Mesenchymal stem cell (in vitro differentiated cells and primary cell): ENCODE results near the gene NDUFAF3.

ENCODE experiments used
- DNase-seq: peaks from one replicate; pipeline ENCODE4 v3.0.0-alpha.2; 2013
- H2AFZ ChIP-seq: one replicate; pipeline ENCODE4 v1.6.1; 2013; ENCODE audit warnings: low read depth, mild to moderate bottlenecking, control low read depth, inconsistent platforms, low read length, moderate library complexity
- H2AK5ac ChIP-seq: 2 replicates; pipeline ENCODE4 v1.6.1; 2013; ENCODE audit warnings: low read length, moderate library complexity, mild to moderate bottlenecking, inconsistent platforms; ENCODE audit not compliant: severe bottlenecking
- H2BK120ac ChIP-seq: one replicate; pipeline ENCODE4 v1.6.1; 2013; ENCODE audit warnings: low read depth, mild to moderate bottlenecking, inconsistent platforms, low read length, moderate library complexity
- H2BK12ac ChIP-seq, 2 experiments: one replicate each; pipeline ENCODE4 v1.6.1; 2013; ENCODE audit warnings: inconsistent platforms in 2 of 2, low read length in 2 of 2, mild to moderate bottlenecking in 2 of 2, moderate library complexity in 2 of 2, control low read depth in 1 of 2
- H2BK15ac ChIP-seq: one replicate; pipeline ENCODE4 v1.6.1; 2013; ENCODE audit warnings: mild to moderate bottlenecking, low read depth, inconsistent platforms; ENCODE audit not compliant: poor library complexity, severe bottlenecking
- H2BK5ac ChIP-seq: 2 replicates; pipeline ENCODE4 v1.6.1; 2013; ENCODE audit warnings: low read depth, mild to moderate bottlenecking, low read length, control low read depth, inconsistent platforms; ENCODE audit not compliant: poor library complexity, severe bottlenecking
- H3K14ac ChIP-seq, 2 experiments: one replicate each; pipeline ENCODE4 v1.6.1; 2013; ENCODE audit warnings: inconsistent platforms in 2 of 2, low read length in 2 of 2, control low read depth in 1 of 2, mild to moderate bottlenecking in 1 of 2, moderate library complexity in 1 of 2
- H3K18ac ChIP-seq, 2 experiments: one replicate each; pipeline ENCODE4 v1.6.1; 2013; ENCODE audit warnings: inconsistent platforms in 2 of 2, low read length in 2 of 2, control low read depth in 1 of 2, low read depth in 1 of 2, mild to moderate bottlenecking in 1 of 2
- H3K23ac ChIP-seq, 2 experiments: one replicate each; pipeline ENCODE4 v1.6.1; 2013; ENCODE audit warnings: inconsistent platforms in 2 of 2, low read length in 2 of 2, mild to moderate bottlenecking in 2 of 2, moderate library complexity in 2 of 2, control low read depth in 1 of 2
- H3K27ac ChIP-seq: 2 replicates; pipeline ENCODE4 v1.5.1; 2013; ENCODE audit warnings: mild to moderate bottlenecking, moderate library complexity, low read length, control low read depth, inconsistent platforms; ENCODE audit not compliant: poor library complexity, severe bottlenecking
- H3K27me3 ChIP-seq, 2 experiments: 2 replicates each; pipeline versions ENCODE4 v1.6.1 to v1.7.0; 2013; ENCODE audit warnings: low read length in 2 of 2, mild to moderate bottlenecking in 2 of 2, moderate library complexity in 2 of 2, control low read depth in 1 of 2, inconsistent platforms in 1 of 2; ENCODE audit not compliant: control insufficient read depth in 1 of 2, insufficient read depth in 1 of 2
- H3K36me3 ChIP-seq, 2 experiments: 2 replicates each; pipeline versions ENCODE4 v1.6.1 to v1.7.0; 2013; ENCODE audit warnings: low read length in 2 of 2, control low read depth in 1 of 2, inconsistent platforms in 1 of 2, low read depth in 1 of 2, mild to moderate bottlenecking in 1 of 2; ENCODE audit not compliant: insufficient read depth in 2 of 2, control insufficient read depth in 1 of 2
- H3K4ac ChIP-seq, 2 experiments: one replicate each; pipeline ENCODE4 v1.6.1; 2013; ENCODE audit warnings: inconsistent platforms in 2 of 2, low read length in 2 of 2, mild to moderate bottlenecking in 2 of 2, moderate library complexity in 2 of 2, control low read depth in 1 of 2, low read depth in 1 of 2
- H3K4me1 ChIP-seq: 2 replicates; pipeline ENCODE4 v1.6.1; 2013; ENCODE audit warnings: low read depth, low read length, control low read depth; ENCODE audit not compliant: control insufficient read depth, insufficient read depth
- H3K4me2 ChIP-seq: 2 replicates; pipeline ENCODE4 v1.6.1; 2013; ENCODE audit warnings: low read length, mild to moderate bottlenecking, inconsistent platforms; ENCODE audit not compliant: poor library complexity, severe bottlenecking
- H3K4me3 ChIP-seq, 2 experiments: 2 replicates each; pipeline versions ENCODE4 v1.5.1 to v1.7.0; 2013; ENCODE audit warnings: low read length in 2 of 2, mild to moderate bottlenecking in 2 of 2, control low read depth in 1 of 2, low read depth in 1 of 2; ENCODE audit not compliant: insufficient read depth in 1 of 2
- H3K79me1 ChIP-seq: replicated peaks from 2 replicates; pipeline ENCODE4 v1.6.1; 2013; ENCODE audit warnings: mild to moderate bottlenecking, control low read depth, low read length, inconsistent platforms; ENCODE audit not compliant: poor library complexity, severe bottlenecking
- H3K9ac ChIP-seq: 2 replicates; pipeline ENCODE4 v1.7.0; 2013; ENCODE audit warnings: mild to moderate bottlenecking, low read length, moderate library complexity
- H3K9me3 ChIP-seq: 2 replicates; pipeline ENCODE4 v1.7.0; 2013; ENCODE audit warnings: mild to moderate bottlenecking, low read length; ENCODE audit not compliant: control insufficient read depth
- H4K8ac ChIP-seq: one replicate; pipeline ENCODE4 v1.6.1; 2013; ENCODE audit warnings: inconsistent platforms, mild to moderate bottlenecking, low read length, moderate library complexity
- H4K91ac ChIP-seq: one replicate; pipeline ENCODE4 v1.6.1; 2013; ENCODE audit warnings: mild to moderate bottlenecking, low read length, inconsistent platforms
- WGBS: methylation state at CpG from one replicate; pipeline ENCODE4 v1.1.7; 2013; ENCODE audit warnings: mixed read lengths; 5-methylcytosine and 5-hydroxymethylcytosine counted together

NDUFAF3 gene

DNA sequence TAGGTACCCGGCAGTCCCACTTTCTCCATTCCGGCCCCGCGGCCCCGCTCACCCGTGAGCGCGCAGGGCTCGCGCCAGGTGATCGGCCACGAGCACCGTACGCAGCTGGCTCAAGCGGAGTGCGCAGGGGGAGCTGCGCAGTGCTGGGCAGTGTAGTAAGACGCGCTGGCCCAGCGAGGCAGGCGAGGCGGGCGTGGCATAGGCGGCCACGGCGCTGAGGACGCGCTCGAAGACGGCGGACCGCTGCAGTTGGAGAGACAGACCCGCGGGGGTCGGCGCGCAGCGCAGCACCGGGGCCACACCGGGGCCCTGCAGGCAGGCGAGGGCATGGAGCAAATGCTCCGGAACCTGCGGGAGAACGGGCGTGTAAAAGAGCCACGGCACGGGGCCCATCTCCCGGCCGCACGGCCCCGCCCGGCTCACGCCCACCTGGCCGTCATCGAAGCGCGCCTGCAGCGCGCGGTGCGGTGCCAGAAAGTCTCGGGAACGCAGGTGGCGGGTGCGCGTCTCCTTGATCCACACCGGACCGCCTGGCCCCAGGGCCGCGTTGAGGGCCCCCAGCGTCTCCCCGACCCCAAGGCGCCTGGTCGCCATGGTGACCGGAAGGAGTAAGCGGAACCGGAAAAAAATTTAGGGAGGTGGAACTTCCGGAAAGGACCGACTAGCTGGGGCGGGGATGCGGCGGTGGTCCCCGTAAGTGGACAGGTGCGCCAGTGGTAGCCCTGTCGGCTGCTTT, 3.8 kb upstream of the NDUFAF3 start, which contains the start of gene DALRD3:
Gene DALRD3, minus strand, starts transcription at position 610 of the 736 bp plus-strand sequence. Its CDS starts 16 bp downstream, at position 594.
- Histone ChIP-seq H4K91ac (peak within 1 kb of the TSS; percentile 56), H3K4me1 (peaks cover 41% of the 10 kb centered on the region), H3K79me1 (peaks cover 16% of the 10 kb centered on the region), H3K4me3 (peak within 1 kb of the TSS; percentile 81 to 94), H3K9ac (peak within 1 kb of the TSS; percentile 93), H2BK120ac (no peak within 1 kb of the TSS), H3K23ac (peak within 1 kb of the TSS; percentile 5 to 62), H3K14ac (peak within 1 kb of the TSS in 1 of 2 experiments; percentile 29), H3K18ac (peak within 1 kb of the TSS; percentile 74 to 80), H2BK5ac (no peak within 1 kb of the TSS), H2BK15ac (no peak within 1 kb of the TSS), H3K27me3 (no peaks in the 10 kb centered on the region), H2BK12ac (peak within 1 kb of the TSS in 1 of 2 experiments; percentile 22), H3K4me2 (peak within 1 kb of the TSS; percentile 62), H3K4ac (peak within 1 kb of the TSS; percentile 54 to 87), H3K27ac (peak within 1 kb of the TSS; percentile 11), H4K8ac (peak within 1 kb of the TSS; percentile 66), H3K9me3 (no peaks in the 10 kb centered on the region), H2AK5ac (peak within 1 kb of the TSS; percentile 1), H2AFZ (peak within 1 kb of the TSS; percentile 54), H3K36me3 (peaks cover 45% of the 10 kb centered on the region in 2 experiments)
- WGBS: under 1% methylated on average over 74 of the region's 85 CpGs
- DNase-seq: peak; percentile 74

GRCh38 chr3:49018707-49019006, 3.3 kb upstream of the NDUFAF3 start:
- no peak overlapping the region for H2BK120ac ChIP-seq
- H3K36me3 ChIP-seq: peaks cover 44 to 45% of the 10 kb centered on the region in 2 experiments
- no peak overlapping the region for H3K14ac ChIP-seq
- H2BK12ac ChIP-seq: no peak overlapping the region
- no peak overlapping the region for H3K23ac ChIP-seq
- peaks cover 39% of the 10 kb centered on the region for H3K4me1 ChIP-seq
- H3K79me1 ChIP-seq: peaks cover 16% of the 10 kb centered on the region
- H2AK5ac ChIP-seq: no peak overlapping the region
- H4K8ac ChIP-seq: peak overlapping the region; percentile 66
- 11% methylated on average over 18 of the region's 18 CpGs for WGBS
- H3K9me3 ChIP-seq: no peaks in the 10 kb centered on the region
- H3K4ac ChIP-seq: no peak overlapping the region
- H3K4me3 ChIP-seq: peak overlapping the region; percentile 81 to 94
- H2BK15ac ChIP-seq: no peak overlapping the region
- H3K27ac ChIP-seq: peak overlapping the region; percentile 11
- H3K18ac ChIP-seq: peak overlapping the region in 1 of 2 experiments; percentile 43
- no peak overlapping the region for H2AFZ ChIP-seq
- no peak for DNase-seq
- H2BK5ac ChIP-seq: no peak overlapping the region
- peak overlapping the region; percentile 93 for H3K9ac ChIP-seq
- H4K91ac ChIP-seq: no peak overlapping the region
- H3K4me2 ChIP-seq: peak overlapping the region; percentile 62
- no peaks in the 10 kb centered on the region for H3K27me3 ChIP-seq

DNA sequence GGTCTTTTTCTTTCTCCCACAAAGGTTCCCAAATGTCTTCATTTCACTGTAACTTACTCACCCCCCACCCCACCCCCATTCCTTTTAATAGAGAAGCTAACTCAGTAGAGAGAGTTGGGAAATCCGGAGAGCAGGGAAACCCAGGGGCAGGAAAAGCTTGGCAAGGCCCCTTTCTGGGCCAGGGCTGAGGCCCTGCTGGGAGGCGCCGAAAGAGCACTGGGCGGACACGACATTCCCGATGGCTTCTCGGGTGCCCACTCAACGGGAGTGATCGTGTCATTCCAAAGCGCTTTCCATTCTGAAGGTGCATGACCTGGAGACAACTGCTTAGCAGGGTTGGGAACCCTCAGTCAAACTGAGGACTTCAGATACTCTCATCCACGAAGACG, 2.0 kb upstream of the NDUFAF3 start:
- no peak overlapping the region for H2BK5ac ChIP-seq
- H4K91ac ChIP-seq: no peak overlapping the region
- H3K14ac ChIP-seq: no peak overlapping the region
- H2BK120ac ChIP-seq: no peak overlapping the region
- 65% methylated on average over 12 of the region's 12 CpGs for WGBS
- peak overlapping the region in 1 of 2 experiments; percentile 93 for H3K18ac ChIP-seq
- H4K8ac ChIP-seq: peak overlapping the region; percentile 5
- no peak overlapping the region for H2AFZ ChIP-seq
- peak overlapping the region; percentile 27 for H3K27ac ChIP-seq
- H2BK15ac ChIP-seq: no peak overlapping the region
- H3K4ac ChIP-seq: peak overlapping the region in 1 of 2 experiments; percentile 84
- H3K9ac ChIP-seq: peak overlapping the region; percentile 99
- H3K4me1 ChIP-seq: peaks cover 31% of the 10 kb centered on the region
- H3K23ac ChIP-seq: peak overlapping the region in 1 of 2 experiments; percentile 34
- H2BK12ac ChIP-seq: peak overlapping the region in 1 of 2 experiments; percentile 45
- no peaks in the 10 kb centered on the region for H3K9me3 ChIP-seq
- DNase-seq: peak; percentile 47
- peaks cover 44 to 45% of the 10 kb centered on the region in 2 experiments for H3K36me3 ChIP-seq
- peak overlapping the region in 1 of 2 experiments; percentile 94 for H3K4me3 ChIP-seq
- peak overlapping the region; percentile 16 for H2AK5ac ChIP-seq
- peak overlapping the region; percentile 79 for H3K4me2 ChIP-seq
- peaks cover 17% of the 10 kb centered on the region for H3K79me1 ChIP-seq
- no peaks in the 10 kb centered on the region for H3K27me3 ChIP-seq
